Activated CD8-positive, alpha-beta T cell treated with anti-CD3 and anti-CD28 coated beads, Interleukin-2, amount 10 ng/mL, durations not matched to agents 7 days and 5 days (primary cell): Measurements from ENCODE around the gene BCAR1. TPM values are rescaled to one million over a fixed set of nuclear protein-coding genes. Genes with fewer than 3 reads are reported as not detected.
"Not testable (repeated sequence)": the region's sequence is repeated elsewhere in the genome, so short reads cannot be mapped to it uniquely, and the experiment has no call there.

ENCODE experiments used
- ATAC-seq: fragments of 150-1000 bp; cut with Tn5 transposase; one replicate; pipeline ENCODE4 v1.10.0; 2021; ENCODE audit warnings: moderate library complexity
- CTCF ChIA-PET: fragments of 350-600 bp; sonication (Branson Sonifier 250); formaldehyde crosslinking; loops from one replicate; lab custom pipeline; 2021; ENCODE audit warnings: antibody characterized with exemption; lab: Charles Lee
- POLR2A ChIA-PET: fragments of 350-600 bp; sonication (Branson Sonifier 250); formaldehyde crosslinking; loops from one replicate; lab custom pipeline; 2021; ENCODE audit warnings: antibody characterized with exemption; lab: Charles Lee
- DNase-seq: peaks from one replicate; pipeline ENCODE4 v3.0.0-alpha.2; 2020
- H3K27ac Mint-ChIP-seq: one replicate; pipeline ENCODE4 v1.8.0; 2021; ENCODE audit warnings: mild to moderate bottlenecking, mixed read lengths
- H3K27me3 Mint-ChIP-seq: one replicate; pipeline ENCODE4 v1.8.0; 2021; ENCODE audit warnings: low read depth, mixed read lengths
- H3K36me3 Mint-ChIP-seq: one replicate; pipeline ENCODE4 v1.8.0; 2021; ENCODE audit warnings: low read depth, mixed read lengths
- H3K4me1 Mint-ChIP-seq: one replicate; pipeline ENCODE4 v1.8.0; 2021; ENCODE audit warnings: low read depth, mixed read lengths
- H3K4me3 Mint-ChIP-seq: one replicate; pipeline ENCODE4 v1.8.0; 2021; ENCODE audit warnings: mild to moderate bottlenecking, mixed read lengths
- H3K9me3 Mint-ChIP-seq: one replicate; pipeline ENCODE4 v1.8.0; 2022; ENCODE audit warnings: mixed read lengths; ENCODE audit not compliant: insufficient read depth
- total RNA-seq, 2 experiments: library from RNA; stranded (reverse); gene quantifications; one replicate each; pipeline ENCODE4 v1.2.3, GENCODE V29; 2021

Gene BCAR1
- total RNA-seq, 2 experiments from 2014 or later = 0.08 TPM; not detected in 1

DNA sequence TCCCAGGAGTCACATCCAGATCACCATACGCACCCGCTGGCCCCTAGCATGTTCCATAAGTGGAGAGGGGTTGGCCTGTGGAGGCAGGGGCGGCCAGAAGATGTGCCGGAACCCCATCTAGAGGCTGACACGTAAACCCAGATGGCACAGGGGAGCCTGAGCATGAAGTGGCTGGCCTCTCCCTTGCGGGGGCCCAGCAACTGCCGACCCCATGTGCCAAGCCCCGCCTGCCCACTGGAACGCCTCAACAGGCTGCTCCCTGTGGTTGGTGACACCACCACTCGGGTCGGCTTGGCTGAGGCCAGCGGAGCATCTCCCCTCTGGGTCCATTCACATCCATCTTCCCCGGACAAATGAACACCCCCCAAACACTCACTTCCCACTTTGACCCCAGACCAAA lies 9.5 kb downstream of the BCAR1 start:
- DNase-seq (no peak), ATAC-seq (no peak)
- H3K4me3 Mint-ChIP-seq = no peak overlapping the region
- peaks cover 6% of the 10 kb centered on the region for H3K27me3 Mint-ChIP-seq
- H3K36me3 Mint-ChIP-seq = no peaks in the 10 kb centered on the region
- H3K27ac Mint-ChIP-seq = no peak overlapping the region
- POLR2A ChIA-PET = no interaction called here
- no peaks in the 10 kb centered on the region for H3K9me3 Mint-ChIP-seq
- H3K4me1 Mint-ChIP-seq = no peaks in the 10 kb centered on the region
- CTCF ChIA-PET = no interaction called here

DNA sequence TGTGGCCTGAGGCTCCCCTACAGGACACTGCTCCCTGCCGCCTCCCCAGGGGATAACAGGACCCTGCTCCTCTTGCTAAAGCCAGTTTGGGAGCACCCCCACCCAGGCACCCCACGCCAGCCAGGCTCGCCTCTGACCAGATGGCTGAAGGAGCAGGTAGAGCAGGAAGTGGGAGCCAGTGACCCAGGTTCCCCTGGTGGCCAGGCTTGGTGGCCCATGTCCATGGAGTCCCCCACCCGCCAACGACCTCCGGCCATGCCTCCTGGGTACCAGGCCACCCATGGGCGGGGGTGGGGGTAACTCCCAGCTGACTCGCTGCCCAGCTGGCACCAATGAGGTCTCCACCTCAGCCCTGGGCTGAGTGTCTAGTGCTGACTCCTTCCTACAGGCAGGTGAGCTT lies 10.0 kb downstream of the BCAR1 start:
- ATAC-seq = no peak
- Mint-ChIP-seq H3K36me3 (no peaks in the 10 kb centered on the region), H3K4me1 (no peaks in the 10 kb centered on the region), H3K4me3 (no peak overlapping the region), H3K9me3 (no peaks in the 10 kb centered on the region), H3K27ac (no peak overlapping the region), H3K27me3 (peaks cover 4% of the 10 kb centered on the region)
- no peak for DNase-seq
- ChIA-PET CTCF (no interaction called here), POLR2A (no interaction called here)

DNA sequence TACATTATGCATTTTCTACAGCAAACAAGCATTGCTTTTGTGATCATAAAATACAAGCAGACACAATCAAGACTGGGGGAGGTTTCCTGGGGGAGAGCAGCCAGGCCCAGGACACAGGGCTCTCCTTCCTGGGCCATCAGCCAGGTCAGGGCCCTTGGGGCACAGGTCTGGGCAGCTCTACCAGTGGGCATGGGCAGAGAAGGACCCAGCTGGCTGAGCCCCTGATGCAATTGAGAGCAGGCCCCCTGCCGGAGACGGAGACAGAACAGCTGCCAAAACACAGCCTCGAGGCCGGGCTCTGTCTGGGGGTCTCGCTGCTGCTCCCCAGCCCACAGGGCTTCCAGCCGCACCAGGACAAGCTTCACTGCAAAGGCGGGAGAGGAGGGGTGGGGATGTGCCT lies 10.8 kb downstream of the BCAR1 start:
- H3K9me3 Mint-ChIP-seq, CTCF ChIA-PET, H3K4me1 Mint-ChIP-seq, H3K36me3 Mint-ChIP-seq, POLR2A ChIA-PET, ATAC-seq, DNase-seq, H3K27ac Mint-ChIP-seq, H3K27me3 Mint-ChIP-seq, H3K4me3 Mint-ChIP-seq: not testable (repeated sequence)

DNA sequence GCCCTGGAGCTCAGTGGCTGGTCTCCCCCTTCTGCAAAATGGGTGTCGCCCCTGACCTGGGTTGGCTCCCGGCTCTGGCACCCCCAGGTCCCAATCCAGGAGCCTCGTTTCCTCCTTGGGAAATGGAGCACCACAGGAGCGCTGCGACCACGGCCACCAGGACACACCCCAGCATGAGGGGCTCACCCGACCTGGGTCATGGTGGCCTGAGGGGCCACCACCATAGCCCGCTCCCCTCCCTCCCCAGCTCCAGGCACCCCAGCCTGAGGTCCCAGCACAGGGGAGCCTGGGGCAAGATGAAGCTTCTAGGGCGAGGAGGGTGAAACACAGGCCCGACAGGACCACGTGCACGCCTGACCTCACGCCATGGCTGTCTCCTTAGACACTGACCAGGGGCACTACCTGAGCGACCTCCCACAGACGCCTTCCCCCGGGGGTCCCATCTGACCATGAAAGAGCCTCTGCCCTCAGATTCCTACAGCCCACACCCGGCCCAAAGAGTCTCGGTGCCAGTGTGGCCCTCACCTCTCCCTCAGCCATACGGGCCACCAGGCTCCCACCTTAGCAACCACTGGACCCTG lies 11.8 kb downstream of the BCAR1 start:
- H3K36me3 Mint-ChIP-seq = no peaks in the 10 kb centered on the region

DNA sequence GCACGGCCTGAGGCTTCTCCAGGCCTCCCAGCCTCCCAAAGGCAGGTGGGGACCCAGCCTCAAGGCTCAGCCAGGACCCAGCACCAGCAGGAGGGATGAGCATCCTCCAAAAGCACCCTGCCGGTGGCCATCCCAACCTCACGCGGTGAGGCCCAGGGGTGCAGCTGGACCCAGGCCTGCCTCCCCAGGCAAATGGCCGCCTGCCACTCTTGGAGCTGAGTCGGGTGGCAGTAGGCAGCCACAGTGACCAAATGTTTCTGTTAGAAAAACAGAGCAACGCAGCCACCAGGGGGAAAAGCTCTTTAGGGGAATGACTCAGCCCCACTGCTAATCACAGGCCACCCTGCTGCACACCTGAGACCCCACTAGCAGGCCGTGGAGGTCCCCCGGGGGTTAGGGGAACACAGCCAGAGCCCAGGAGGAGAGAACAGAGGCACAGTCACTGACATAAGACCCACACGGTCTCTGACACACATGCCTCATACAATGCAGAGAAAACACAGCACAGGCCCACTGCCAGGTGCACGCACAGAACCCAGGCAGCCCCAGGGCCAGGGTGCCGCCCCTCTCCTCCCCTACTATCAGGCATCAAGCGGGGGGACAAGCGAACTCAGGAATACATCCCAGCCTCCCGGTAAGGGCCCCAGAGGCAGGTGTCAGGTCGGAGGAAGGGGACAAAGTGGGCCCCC lies 12.4 kb downstream of the BCAR1 start:
- H3K36me3 Mint-ChIP-seq = no peaks in the 10 kb centered on the region
- no peaks in the 10 kb centered on the region for H3K9me3 Mint-ChIP-seq
- ATAC-seq = no peak
- peaks cover 4% of the 10 kb centered on the region for H3K27me3 Mint-ChIP-seq
- H3K27ac Mint-ChIP-seq = no peak overlapping the region
- no peak for DNase-seq
- H3K4me1 Mint-ChIP-seq = no peaks in the 10 kb centered on the region
- POLR2A ChIA-PET = no interaction called here
- CTCF ChIA-PET = no interaction called here
- H3K4me3 Mint-ChIP-seq = no peak overlapping the region

More for the DNA sequence above, 11.8 kb downstream of the BCAR1 start:
- no peaks in the 10 kb centered on the region for H3K9me3 Mint-ChIP-seq
- H3K4me3 Mint-ChIP-seq = no peak overlapping the region
- ChIA-PET CTCF (no interaction called here), POLR2A (no interaction called here)
- peaks cover 4% of the 10 kb centered on the region for H3K27me3 Mint-ChIP-seq
- no peaks in the 10 kb centered on the region for H3K4me1 Mint-ChIP-seq
- H3K27ac Mint-ChIP-seq = no peak overlapping the region
- ATAC-seq (no peak), DNase-seq (no peak)

DNA sequence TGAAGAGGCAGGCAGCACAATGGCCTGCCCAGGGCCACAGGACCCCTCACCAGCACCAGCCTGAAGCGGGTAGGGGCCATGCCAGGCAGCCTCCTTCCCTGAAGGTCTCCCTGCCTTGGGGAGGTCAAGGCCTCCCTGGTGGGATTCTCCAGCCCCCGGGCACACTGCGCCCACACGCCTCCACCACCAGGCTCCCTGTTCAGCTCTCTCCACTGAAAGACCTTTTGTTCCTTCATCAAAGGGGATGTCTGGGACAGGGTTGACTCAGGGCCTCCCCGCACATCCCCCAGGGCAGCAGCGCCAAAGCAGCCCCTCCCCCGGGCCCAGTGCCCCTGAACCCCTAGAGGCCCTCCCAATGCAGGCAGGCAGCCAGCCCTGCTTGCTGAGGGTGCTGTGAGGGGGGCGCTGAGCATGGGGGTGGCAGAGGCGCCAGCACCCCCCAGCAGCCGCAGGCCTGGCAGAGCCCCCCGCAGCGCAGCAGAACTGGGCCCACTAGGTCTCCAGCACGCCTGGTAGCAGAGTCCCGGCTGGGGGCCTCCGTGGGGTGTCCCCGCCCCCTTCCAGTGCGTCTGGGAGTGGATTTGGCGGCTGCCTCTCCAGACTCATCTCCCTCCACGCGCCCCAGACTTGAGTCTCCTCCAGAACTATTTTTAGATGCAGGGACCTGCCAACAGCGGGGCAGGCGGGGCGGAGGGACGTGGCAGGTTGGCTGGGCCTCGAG lies 13.1 kb downstream of the BCAR1 start:
- Mint-ChIP-seq H3K9me3 (no peaks in the 10 kb centered on the region), H3K27me3 (peaks cover 4% of the 10 kb centered on the region), H3K36me3 (no peaks in the 10 kb centered on the region), H3K27ac (no peak overlapping the region), H3K4me1 (peaks cover 1% of the 10 kb centered on the region), H3K4me3 (no peak overlapping the region)
- ChIA-PET POLR2A (no interaction called here), CTCF (no interaction called here)
- ATAC-seq (no peak), DNase-seq (no peak)

DNA sequence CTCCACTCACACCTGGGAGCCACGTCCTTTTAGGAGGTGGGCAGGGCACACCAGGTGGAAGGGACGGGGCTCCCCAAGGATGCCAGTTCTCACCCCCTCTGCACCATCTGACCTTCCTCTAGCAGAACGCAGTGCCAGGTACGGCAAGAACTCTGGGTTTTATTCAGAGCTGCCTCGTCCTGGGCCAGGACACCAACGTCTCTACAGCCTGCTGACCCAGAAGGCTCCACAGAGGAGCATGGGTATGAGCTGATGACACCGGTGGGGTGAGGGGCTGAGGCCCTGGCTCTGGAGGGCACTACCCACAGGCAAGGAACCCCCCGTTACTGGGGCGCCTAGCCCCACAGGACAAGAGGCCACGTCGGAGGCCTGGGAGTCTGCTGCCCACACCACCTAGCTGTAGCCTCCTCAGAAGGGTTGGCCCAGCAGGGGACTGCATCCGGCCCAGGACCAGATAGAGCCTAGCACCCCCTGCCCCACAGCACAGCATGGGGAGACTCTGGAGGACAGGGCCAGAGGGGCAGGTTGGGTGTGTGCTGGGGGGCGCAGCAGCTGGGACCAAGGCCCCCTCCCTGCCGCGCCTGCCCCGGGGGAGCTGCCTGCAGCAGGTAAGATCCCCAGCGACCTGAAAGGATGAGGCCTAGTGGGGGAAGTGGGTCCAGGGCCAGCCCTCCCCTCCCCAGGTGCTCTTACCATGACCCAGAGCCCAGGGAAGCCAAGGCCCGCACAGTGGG lies 13.9 kb downstream of the BCAR1 start:
- Mint-ChIP-seq H3K4me3 (no peak overlapping the region), H3K27me3 (peaks cover 4% of the 10 kb centered on the region), H3K9me3 (no peaks in the 10 kb centered on the region), H3K27ac (no peak overlapping the region), H3K4me1 (peaks cover 1% of the 10 kb centered on the region), H3K36me3 (no peaks in the 10 kb centered on the region)
- ATAC-seq (no peak), DNase-seq (no peak)
- POLR2A ChIA-PET = no interaction called here
- CTCF ChIA-PET = no interaction called here

DNA sequence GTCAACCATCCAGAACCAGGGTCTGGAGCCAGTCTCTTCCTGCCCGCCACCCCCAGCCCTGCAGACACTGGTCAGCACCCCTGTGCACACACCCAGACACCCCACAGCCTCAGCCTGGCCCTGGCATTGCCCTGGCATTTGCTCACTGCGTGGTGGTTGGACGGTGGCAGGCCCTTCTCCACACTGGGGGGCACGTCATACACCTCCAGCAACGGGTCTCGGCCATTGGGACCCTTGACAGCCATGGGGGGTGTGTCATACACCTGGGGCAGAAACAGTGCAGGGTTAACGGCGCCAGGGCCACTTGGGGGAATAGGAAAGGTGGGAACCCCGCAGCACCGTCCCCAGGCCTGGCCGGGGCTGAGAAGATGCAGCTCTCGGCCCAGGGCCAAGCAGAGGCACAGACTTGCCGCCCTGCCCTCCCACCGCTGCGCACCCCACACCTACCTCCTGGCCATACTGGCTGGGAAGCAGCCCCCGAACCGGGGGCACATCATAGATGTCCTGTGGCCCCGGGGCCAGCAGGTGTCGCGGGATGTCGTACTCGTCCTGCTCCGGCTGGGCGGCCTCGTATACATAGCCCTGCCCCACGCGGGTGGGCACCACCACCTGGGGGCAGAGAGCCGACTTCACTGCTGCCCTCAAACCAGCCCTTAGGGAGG lies 14.6 kb downstream of the BCAR1 start:
- Mint-ChIP-seq H3K36me3 (no peaks in the 10 kb centered on the region), H3K4me1 (peaks cover 1% of the 10 kb centered on the region), H3K9me3 (no peaks in the 10 kb centered on the region), H3K4me3 (no peak overlapping the region), H3K27me3 (peaks cover 6% of the 10 kb centered on the region), H3K27ac (no peak overlapping the region)
- ATAC-seq = no peak
- ChIA-PET CTCF (interaction anchor here (0.7 to 5.4 kb wide), 4 partner anchors 37 to 154 kb away, joined by 3 to 134 read pairs (median 24); no protein-coding TSS in a partner anchor), POLR2A (no interaction called here)
- no peak for DNase-seq

DNA sequence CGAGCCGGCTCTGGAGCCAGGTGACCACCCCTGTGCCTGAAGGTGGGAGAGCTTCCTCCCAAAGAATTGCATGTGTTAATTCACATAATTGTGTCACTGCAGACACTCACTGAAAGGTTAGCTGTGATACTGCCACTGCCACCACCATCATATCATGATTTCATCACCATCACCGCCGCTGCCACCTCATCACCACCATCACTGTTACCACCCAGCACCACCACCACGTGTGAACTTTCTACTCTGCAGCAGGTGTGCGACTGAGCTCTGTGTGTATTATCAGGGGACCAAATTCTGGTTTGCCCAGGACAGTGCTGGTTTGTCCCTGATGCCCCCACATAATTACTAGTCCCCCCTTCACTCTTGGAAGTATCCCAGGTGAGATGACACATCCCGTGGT lies 15.2 kb downstream of the BCAR1 start:
- Mint-ChIP-seq H3K4me3 (no peak overlapping the region), H3K27ac (no peak overlapping the region), H3K4me1 (peaks cover 1% of the 10 kb centered on the region), H3K36me3 (no peaks in the 10 kb centered on the region), H3K9me3 (no peaks in the 10 kb centered on the region), H3K27me3 (peaks cover 6% of the 10 kb centered on the region)
- POLR2A ChIA-PET = no interaction called here
- CTCF ChIA-PET = interaction anchor here (0.7 to 5.4 kb wide), 5 partner anchors 37 to 166 kb away, joined by 3 to 134 read pairs (median 25); no protein-coding TSS in a partner anchor
- ATAC-seq (no peak), DNase-seq (peak; percentile 30)

DNA sequence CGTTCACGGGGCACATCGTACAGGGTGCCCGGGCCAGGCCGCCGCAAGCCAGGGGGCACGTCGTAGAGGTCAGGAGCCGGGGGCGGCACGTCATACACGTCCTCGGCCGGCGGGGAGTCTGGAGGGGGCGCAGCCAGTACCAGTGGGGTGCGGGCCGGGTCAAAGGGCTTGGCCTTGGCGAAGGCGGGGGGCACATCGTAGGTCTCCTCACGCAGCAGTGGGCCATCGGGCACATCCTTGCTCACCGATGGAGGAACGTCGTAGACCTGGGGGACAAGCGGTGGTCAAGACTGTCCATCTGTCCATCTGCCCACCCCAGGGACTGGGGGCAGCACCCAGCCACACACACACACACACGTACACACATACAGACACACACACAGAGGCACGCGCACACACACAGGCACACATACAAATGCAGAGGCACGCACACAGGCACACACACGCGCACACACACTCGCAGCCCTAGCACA lies 15.7 kb downstream of the BCAR1 start:
- DNase-seq (no peak), ATAC-seq (no peak)
- Mint-ChIP-seq H3K9me3 (no peaks in the 10 kb centered on the region), H3K27me3 (peaks cover 5% of the 10 kb centered on the region), H3K27ac (no peak overlapping the region), H3K4me1 (peaks cover 1% of the 10 kb centered on the region), H3K36me3 (no peaks in the 10 kb centered on the region), H3K4me3 (no peak overlapping the region)
- ChIA-PET CTCF (interaction anchor here (1.4 to 5.4 kb wide), 4 partner anchors 36 to 166 kb away, joined by 3 to 134 read pairs (median 36); no protein-coding TSS in a partner anchor), POLR2A (no interaction called here)
